Measurements from ENCODE around the gene TEX30. TPM values are rescaled to one million over a fixed set of nuclear protein-coding genes. Genes with fewer than 3 reads are reported as not detected.

TEX30 gene
- total and polyA plus RNA-seq, 2 of the 4 experiments (the other 2 are of a cell fraction): 8.1 to 10.4 TPM

- TF ChIP-seq NFE2L2 (IDR thresholded peaks at IDR 0.05; ENCODE audit: low read depth, low read length): no peak
- TF ChIP-seq MAZ (IDR thresholded peaks at IDR 0.05; ENCODE audit: borderline replicate concordance, low read depth, low read length): no peak
- Histone ChIP-seq H3K4ac (ENCODE audit: low read depth, low read length) (no peak overlapping the region), H3K27ac (ENCODE audit: insufficient read depth, low read length) (no peak overlapping the region), H3K9me3 (ENCODE audit: control insufficient read depth, insufficient read depth, low read length) (no peaks in the 10 kb centered on the region), H3K36me3 (ENCODE audit: control insufficient read depth, insufficient read depth, low read length) (no peaks in the 10 kb centered on the region), H4K91ac (ENCODE audit: insufficient read depth, low read depth, low read length) (no peak overlapping the region), H2BK120ac (ENCODE audit: low read depth, low read length) (no peak overlapping the region), H3K9ac (ENCODE audit: low read depth, low read length) (no peak overlapping the region), H3K4me1 (ENCODE audit: control insufficient read depth, insufficient read depth, low read length) (no peaks in the 10 kb centered on the region), H2BK5ac (ENCODE audit: low read depth, low read length, poor library complexity, severe bottlenecking) (no peak overlapping the region), H2AK5ac (ENCODE audit: low read depth, low read length) (no peak overlapping the region), H3K4me3 (ENCODE audit: insufficient read depth, low read depth, low read length) (no peak overlapping the region), H4K8ac (ENCODE audit: low read depth in 2 of 2, low read length in 2 of 2) (no peak overlapping the region), H2AFZ (replicated peaks; ENCODE audit: low read length, poor library complexity) (no peak overlapping the region), H4K5ac (ENCODE audit: low read depth, low read length) (no peak overlapping the region), H3K14ac (replicated peaks; ENCODE audit: low read depth, low read length) (no peak overlapping the region), H3K79me1 (ENCODE audit: low read depth in 1 of 2, low read length in 2 of 2) (no peaks in the 10 kb centered on the region), H3K9me1 (ENCODE audit: insufficient read depth, low read length) (no peaks in the 10 kb centered on the region), H3K23ac (ENCODE audit: low read depth, low read length) (no peak overlapping the region), H2AK9ac (replicated peaks; ENCODE audit: low read depth, low read length, poor library complexity) (no peak overlapping the region), H2BK15ac (ENCODE audit: low read depth, low read length) (no peak overlapping the region), H3K27me3 (ENCODE audit: control insufficient read depth, insufficient read depth, low read length) (peaks cover 2% of the 10 kb centered on the region), H3K18ac (ENCODE audit: low read depth, low read length) (no peak overlapping the region), H3K56ac (ENCODE audit: extremely low read depth, insufficient read depth, low read length) (no peak overlapping the region), H4K20me1 (ENCODE audit: insufficient read depth, low read length) (no peaks in the 10 kb centered on the region), H3K4me2 (ENCODE audit: low read depth, low read length) (no peak overlapping the region), H2BK20ac (ENCODE audit: low read depth, low read length) (no peak overlapping the region)
- ChIA-PET POLR2A (ENCODE audit: unreplicated experiment) (no interaction called here), CTCF (interaction anchor here (1.5 kb wide), 1 partner anchor 12 kb away, joined by 3 read pairs; no protein-coding TSS in a partner anchor)
- dilution Hi-C loops (cut with HindIII; ENCODE audit: low sequenced_read_pairs, unreplicated experiment): no loop called here
- WGBS, 2 experiments (ENCODE audit: extremely low coverage in 2 of 2, insufficient read length in 1 of 2): no CpG with 5 or more reads among the region's 2 CpGs
- DNase-seq (no peak), ATAC-seq (ENCODE audit: low read depth) (peak; percentile 42)
- no TSS peak for BruUV-seq (replicated peaks)
- intact Hi-C loops (cut with micrococcal nuclease): no loop called here
- in situ Hi-C loops (cut with MboI; ENCODE audit: low sequenced_read_pairs): no loop called here
Measured at GRCh38 chr13:102718746-102719145, 54.8 kb downstream of the TEX30 start.

Other genes starting within 250 kb of the TEX30 start
- gene TPP2, start 176.8 kb downstream of the TEX30 start, total RNA-seq (2012; rRNA removed): 52.9 and 62.2 TPM in 2 replicates
- 19.6 and 27.6 TPM in 2 replicates for gene TPP2, start 176.8 kb downstream of the TEX30 start, polyA plus RNA-seq (2012; rRNA removed)
- not detected in 2 replicates for gene METTL21C, start 78.7 kb downstream of the TEX30 start, total RNA-seq (2012; rRNA removed)
- not detected in 2 replicates for gene METTL21C, start 78.7 kb downstream of the TEX30 start, polyA plus RNA-seq (2012; rRNA removed)
- gene POGLUT2, start 25.2 kb upstream of the TEX30 start, total RNA-seq (2012; rRNA removed): 10.6 and 15.0 TPM in 2 replicates
- gene POGLUT2, start 25.2 kb upstream of the TEX30 start, polyA plus RNA-seq (2012; rRNA removed): 12.1 and 14.3 TPM in 2 replicates
- 7.2 and 12.2 TPM in 2 replicates for gene BIVM, start 25.3 kb upstream of the TEX30 start, total RNA-seq (2012; rRNA removed)
- gene BIVM, start 25.3 kb upstream of the TEX30 start, polyA plus RNA-seq (2012; rRNA removed): 9.0 and 12.2 TPM in 2 replicates
- gene ERCC5, start 72.2 kb upstream of the TEX30 start, total RNA-seq (2012; rRNA removed): 34.4 and 50.8 TPM in 2 replicates
- 24.8 and 29.7 TPM in 2 replicates for gene ERCC5, start 72.2 kb upstream of the TEX30 start, polyA plus RNA-seq (2012; rRNA removed)